HG02623 (cell line): ENCODE results near the gene LIAS.

ENCODE experiments used
- ATAC-seq: cut with Tn5 transposase; IDR thresholded peaks from one replicate; pipeline ENCODE4 v1.9.1; 2021; ENCODE audit warnings: moderate library complexity; ENCODE audit not compliant: unreplicated experiment

LIAS gene

GRCh38 chr4:39528061-39528465, 69.2 kb downstream of the LIAS start:
- no peak for ATAC-seq
